ENCODE results near the gene NEMP1. TPM values are rescaled to one million over a fixed set of nuclear protein-coding genes. Genes with fewer than 3 reads are reported as not detected.
A peak's percentile ranks its signal among the peaks of the same experiment; 100 is the strongest.

Gene NEMP1
- total and polyA plus RNA-seq, 2 donors (not counting 1 experiment from before 2014, with no cell fraction given) = 8.4 to 11.1 TPM

GRCh38 chr12:57006809-57007475, 71.6 kb downstream of the NEMP1 start:
- peaks cover 22% of the 10 kb centered on the region for H3K79me2 ChIP-seq (ENCODE audit: control insufficient read depth, insufficient read depth, low read length)
- H3K4me3 ChIP-seq (replicated peaks in 1 of 4; ENCODE audit: control extremely low read depth in 1 of 4, insufficient read depth in 1 of 4, low read depth in 3 of 4, low read length in 4 of 4) = peak overlapping the region in 2 of 4 experiments; percentile 20 to 27
- no peak overlapping the region for H3K9ac ChIP-seq (ENCODE audit: insufficient read depth, low read length)
- H3K36me3 ChIP-seq (ENCODE audit: control insufficient read depth, insufficient read depth, low read length) = peaks cover 16% of the 10 kb centered on the region
- TF ChIP-seq CTCF (conservative IDR thresholded peaks at IDR 0.05 in 1 of 2, IDR thresholded peaks at IDR 0.05 in 1 of 2; ENCODE audit: low read depth in 1 of 2, low read length in 2 of 2) = peak in 1 of 2 donors; percentile 7
- no peak for TF ChIP-seq EZH2 (IDR thresholded peaks at IDR 0.05; ENCODE audit: low read length, missing control alignments)
- H3K4me2 ChIP-seq (ENCODE audit: extremely low read depth, insufficient read depth, low read length) = peak overlapping the region; percentile 11
- H3K27ac ChIP-seq (ENCODE audit: insufficient read depth, low read length) = no peak overlapping the region
- no peak for DNase-seq (ENCODE audit: low read depth in 2 of 2)
- H3K27me3 ChIP-seq (ENCODE audit: control insufficient read depth, insufficient read depth, low read length) = peaks cover under 1% of the 10 kb centered on the region
- no peaks in the 10 kb centered on the region for H4K20me1 ChIP-seq (ENCODE audit: control insufficient read depth, extremely low read depth, insufficient read depth, low read length)
- H3K4me1 ChIP-seq (ENCODE audit: control insufficient read depth, extremely low read depth, insufficient read depth, low read length) = peaks cover 7% of the 10 kb centered on the region
- H3K9me3 ChIP-seq (ENCODE audit: control insufficient read depth, insufficient read depth, low read depth, low read length) = no peaks in the 10 kb centered on the region
- peak overlapping the region; percentile 39 for H2AFZ ChIP-seq (ENCODE audit: low read length)

- Histone ChIP-seq H3K27ac (ENCODE audit: insufficient read depth, low read length) (peak within 1 kb of the TSS; percentile 52), H3K79me2 (ENCODE audit: control insufficient read depth, insufficient read depth, low read length) (peaks cover 22% of the 10 kb centered on the region)
These were observed 72.4 kb downstream of the NEMP1 start, which contains the start of gene ZBTB39 for GRCh38 chr12:57005980-57006808. ZBTB39 (minus strand) TSS chr12:57006546; CDS start chr12:57004917, 1,629 bp downstream.

More at GRCh38 chr12:57005980-57006808, 72.4 kb downstream of the NEMP1 start, which contains the start of gene ZBTB39:
- DNase-seq (ENCODE audit: low read depth in 2 of 2) = peak; percentile 45 to 51
- no peaks in the 10 kb centered on the region for H3K9me3 ChIP-seq (ENCODE audit: control insufficient read depth, insufficient read depth, low read depth, low read length)
- H3K4me1 ChIP-seq (ENCODE audit: control insufficient read depth, extremely low read depth, insufficient read depth, low read length) = peaks cover 11% of the 10 kb centered on the region
- TF ChIP-seq CTCF (conservative IDR thresholded peaks at IDR 0.05 in 1 of 2, IDR thresholded peaks at IDR 0.05 in 1 of 2; ENCODE audit: low read depth in 1 of 2, low read length in 2 of 2) (peak; percentile 5 to 43), EZH2 (IDR thresholded peaks at IDR 0.05; ENCODE audit: low read length, missing control alignments) (no peak)
- H2AFZ ChIP-seq (ENCODE audit: low read length) = peak within 1 kb of the TSS; percentile 39
- peaks cover 16% of the 10 kb centered on the region for H3K36me3 ChIP-seq (ENCODE audit: control insufficient read depth, insufficient read depth, low read length)
- peak within 1 kb of the TSS; percentile 67 to 92 (median 84) for H3K4me3 ChIP-seq (replicated peaks in 1 of 4; ENCODE audit: control extremely low read depth in 1 of 4, insufficient read depth in 1 of 4, low read depth in 3 of 4, low read length in 4 of 4)
- peak within 1 kb of the TSS; percentile 75 for H3K9ac ChIP-seq (ENCODE audit: insufficient read depth, low read length)
- H3K4me2 ChIP-seq (ENCODE audit: extremely low read depth, insufficient read depth, low read length) = peak within 1 kb of the TSS; percentile 77
- no peaks in the 10 kb centered on the region for H3K27me3 ChIP-seq (ENCODE audit: control insufficient read depth, insufficient read depth, low read length)
- H4K20me1 ChIP-seq (ENCODE audit: control insufficient read depth, extremely low read depth, insufficient read depth, low read length) = no peaks in the 10 kb centered on the region

Other genes with a start within 250 kb of the NEMP1 start
- not detected in 2 replicates for gene SDR9C7, start 144.4 kb downstream of the NEMP1 start, total RNA-seq
- not detected in 2 replicates for gene SDR9C7, start 144.4 kb downstream of the NEMP1 start, polyA plus RNA-seq
- 0.17 and 0.26 TPM in 2 replicates for gene RDH16, start 121.2 kb downstream of the NEMP1 start, total RNA-seq
- gene RDH16, start 121.2 kb downstream of the NEMP1 start, polyA plus RNA-seq = 0.02 TPM in 1 of 2 replicates, not detected in the other
- gene ZBTB39, start 72.2 kb downstream of the NEMP1 start, total RNA-seq = 3.8 and 4.1 TPM in 2 replicates
- gene ZBTB39, start 72.2 kb downstream of the NEMP1 start, polyA plus RNA-seq = 3.2 and 3.9 TPM in 2 replicates
- gene TAC3, start 62.3 kb downstream of the NEMP1 start, total RNA-seq = 0.17 TPM in 1 of 2 replicates, not detected in the other
- 0.36 and 0.54 TPM in 2 replicates for gene TAC3, start 62.3 kb downstream of the NEMP1 start, polyA plus RNA-seq
- gene MYO1A, start 28.7 kb downstream of the NEMP1 start, total RNA-seq = 0.17 and 0.26 TPM in 2 replicates
- 0.01 TPM in 1 of 2 replicates, not detected in the other for gene MYO1A, start 28.7 kb downstream of the NEMP1 start, polyA plus RNA-seq
- 39.6 and 62.7 TPM in 2 replicates for gene NAB2, start 10.3 kb upstream of the NEMP1 start, total RNA-seq
- gene NAB2, start 10.3 kb upstream of the NEMP1 start, polyA plus RNA-seq = 31.3 and 34.6 TPM in 2 replicates
- gene STAT6, start 32.6 kb upstream of the NEMP1 start, total RNA-seq = 90.4 and 103 TPM in 2 replicates
- 116 and 123 TPM in 2 replicates for gene STAT6, start 32.6 kb upstream of the NEMP1 start, polyA plus RNA-seq
- 377 and 464 TPM in 2 replicates for gene LRP1, start 49.7 kb upstream of the NEMP1 start, total RNA-seq
- 92.2 and 96.9 TPM in 2 replicates for gene LRP1, start 49.7 kb upstream of the NEMP1 start, polyA plus RNA-seq
- gene LRP1-AS, start 68.8 kb upstream of the NEMP1 start, total RNA-seq = not detected in 2 replicates
- not detected in 2 replicates for gene LRP1-AS, start 68.8 kb upstream of the NEMP1 start, polyA plus RNA-seq
- 0.50 and 1.0 TPM in 2 replicates for gene NXPH4, start 138.0 kb upstream of the NEMP1 start, total RNA-seq
- 0.30 and 1.9 TPM in 2 replicates for gene NXPH4, start 138.0 kb upstream of the NEMP1 start, polyA plus RNA-seq
- gene SHMT2, start 150.9 kb upstream of the NEMP1 start, total RNA-seq = 358 and 380 TPM in 2 replicates
- gene SHMT2, start 150.9 kb upstream of the NEMP1 start, polyA plus RNA-seq = 139 and 154 TPM in 2 replicates
- 0.26 and 0.33 TPM in 2 replicates for gene STAC3, start 172.4 kb upstream of the NEMP1 start, total RNA-seq
- gene STAC3, start 172.4 kb upstream of the NEMP1 start, polyA plus RNA-seq = 0.18 and 0.33 TPM in 2 replicates

Data from fibroblast of lung (primary cell).